ENCODE data around the gene ZNF57. TPM values are rescaled to one million over a fixed set of nuclear protein-coding genes. Genes with fewer than 3 reads are reported as not detected.

Gene ZNF57
- total and polyA plus RNA-seq, 9 of the 15 experiments (the other 6 are each of a cell fraction or from before 2014, with no cell fraction given) = 3.9 to 13.5 (median 7.8) TPM

DNA sequence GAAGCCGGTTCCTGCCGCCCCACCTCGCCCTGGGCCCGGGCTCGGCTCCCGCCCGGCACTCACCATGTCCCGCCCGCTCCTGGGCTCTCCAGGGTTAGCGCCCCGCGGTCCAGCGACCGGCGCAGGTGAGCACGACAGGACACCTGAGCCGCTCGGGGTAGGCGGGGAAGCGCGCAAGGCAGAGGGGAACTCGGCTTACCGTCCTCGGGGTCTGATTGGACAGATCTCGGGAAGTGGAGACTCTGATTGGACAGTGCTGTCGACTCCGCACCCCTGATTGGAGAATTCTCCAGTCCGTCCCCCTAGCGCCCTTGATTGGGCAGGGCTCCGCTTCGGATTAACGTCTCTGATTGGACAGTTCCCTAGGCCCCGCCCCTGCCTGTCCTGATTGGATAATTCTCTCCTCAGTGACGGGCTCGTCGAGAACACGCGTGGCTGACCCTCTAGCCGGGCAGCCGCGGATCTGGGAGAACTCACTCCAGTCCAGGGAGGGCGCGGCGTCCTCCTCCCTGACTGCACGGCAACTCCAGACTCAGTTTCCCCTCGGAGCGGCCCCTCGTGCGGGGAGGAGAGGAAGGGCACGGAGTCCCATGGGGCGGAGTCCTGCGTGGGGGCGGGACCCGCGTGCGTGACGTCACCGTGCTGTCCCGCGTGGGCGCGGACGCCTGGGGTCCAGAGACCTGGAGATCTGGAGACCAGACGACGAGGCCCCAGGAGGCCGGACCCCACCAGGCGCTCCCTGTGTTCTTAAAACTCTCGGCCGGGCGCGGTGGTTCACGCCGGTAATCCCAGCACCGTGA lies 44.2 kb downstream of the ZNF57 start, which contains the start of gene ZNF77 (continued):
- TF ChIP-seq, protein P1, sequence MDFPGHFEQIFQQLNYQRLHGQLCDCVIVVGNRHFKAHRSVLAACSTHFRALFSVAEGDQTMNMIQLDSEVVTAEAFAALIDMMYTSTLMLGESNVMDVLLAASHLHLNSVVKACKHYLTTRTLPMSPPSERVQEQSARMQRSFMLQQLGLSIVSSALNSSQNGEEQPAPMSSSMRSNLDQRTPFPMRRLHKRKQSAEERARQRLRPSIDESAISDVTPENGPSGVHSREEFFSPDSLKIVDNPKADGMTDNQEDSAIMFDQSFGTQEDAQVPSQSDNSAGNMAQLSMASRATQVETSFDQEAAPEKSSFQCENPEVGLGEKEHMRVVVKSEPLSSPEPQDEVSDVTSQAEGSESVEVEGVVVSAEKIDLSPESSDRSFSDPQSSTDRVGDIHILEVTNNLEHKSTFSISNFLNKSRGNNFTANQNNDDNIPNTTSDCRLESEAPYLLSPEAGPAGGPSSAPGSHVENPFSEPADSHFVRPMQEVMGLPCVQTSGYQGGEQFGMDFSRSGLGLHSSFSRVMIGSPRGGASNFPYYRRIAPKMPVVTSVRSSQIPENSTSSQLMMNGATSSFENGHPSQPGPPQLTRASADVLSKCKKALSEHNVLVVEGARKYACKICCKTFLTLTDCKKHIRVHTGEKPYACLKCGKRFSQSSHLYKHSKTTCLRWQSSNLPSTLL (IDR thresholded peaks at IDR 0.05) = peak; percentile 27; the same call in 1 of the 2 replicates
- TF ChIP-seq MECOM (CRISPR knock-in tag; IDR thresholded peaks at IDR 0.05) (no peak; the same call in 1 of the 2 replicates), CREM (IDR thresholded peaks at IDR 0.05; ENCODE audit: low read depth) (peak; percentile 94), HDAC6 (IDR thresholded peaks at IDR 0.05; ENCODE audit: low read depth, low read length) (no peak), CEBPG (CRISPR knock-in tag; IDR thresholded peaks at IDR 0.05) (peak; percentile 38; the same call in 1 of the 2 replicates), CEBPG (tag; conservative IDR thresholded peaks at IDR 0.05 in 1 of 2, IDR thresholded peaks at IDR 0.05 in 1 of 2) (no peak), U2AF1 (optimal IDR thresholded peaks at IDR 0.05; ENCODE audit: low read depth, low read length) (no peak), ZKSCAN3 (CRISPR knock-in tag; IDR thresholded peaks at IDR 0.05) (no peak), DNMT1 (IDR thresholded peaks at IDR 0.05) (no peak), NR1H2 (CRISPR knock-in tag; IDR thresholded peaks at IDR 0.05) (no peak), RB1 (IDR thresholded peaks at IDR 0.05; ENCODE audit: low read depth) (peak; percentile 83), U2AF2 (optimal IDR thresholded peaks at IDR 0.05; ENCODE audit: low read depth, low read length) (no peak), TFAM (CRISPR knock-in tag; conservative IDR thresholded peaks at IDR 0.05) (no peak), PRMT5 (CRISPR knock-in tag; IDR thresholded peaks at IDR 0.05) (peak; percentile 62; the same call in 1 of the 2 replicates), CTBP1 (IDR thresholded peaks at IDR 0.05; ENCODE audit: borderline replicate concordance) (peak; percentile 62; the same call in 1 of the 2 replicates), GABPB2 (CRISPR knock-in tag; conservative IDR thresholded peaks at IDR 0.05) (no peak), FOS (IDR thresholded peaks at IDR 0.05; ENCODE audit: extremely low read depth, insufficient read length) (peak; percentile 100), ZEB2 (IDR thresholded peaks at IDR 0.05) (peak; percentile 90), ZFP30 (CRISPR knock-in tag; IDR thresholded peaks at IDR 0.05; ENCODE audit: borderline replicate concordance) (no peak)
- TF ChIP-seq, protein P2, sequence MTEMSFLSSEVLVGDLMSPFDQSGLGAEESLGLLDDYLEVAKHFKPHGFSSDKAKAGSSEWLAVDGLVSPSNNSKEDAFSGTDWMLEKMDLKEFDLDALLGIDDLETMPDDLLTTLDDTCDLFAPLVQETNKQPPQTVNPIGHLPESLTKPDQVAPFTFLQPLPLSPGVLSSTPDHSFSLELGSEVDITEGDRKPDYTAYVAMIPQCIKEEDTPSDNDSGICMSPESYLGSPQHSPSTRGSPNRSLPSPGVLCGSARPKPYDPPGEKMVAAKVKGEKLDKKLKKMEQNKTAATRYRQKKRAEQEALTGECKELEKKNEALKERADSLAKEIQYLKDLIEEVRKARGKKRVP (CRISPR knock-in tag; IDR thresholded peaks at IDR 0.05) = no peak; the same call in 1 of the 2 replicates
- TF ChIP-seq, protein P3, sequence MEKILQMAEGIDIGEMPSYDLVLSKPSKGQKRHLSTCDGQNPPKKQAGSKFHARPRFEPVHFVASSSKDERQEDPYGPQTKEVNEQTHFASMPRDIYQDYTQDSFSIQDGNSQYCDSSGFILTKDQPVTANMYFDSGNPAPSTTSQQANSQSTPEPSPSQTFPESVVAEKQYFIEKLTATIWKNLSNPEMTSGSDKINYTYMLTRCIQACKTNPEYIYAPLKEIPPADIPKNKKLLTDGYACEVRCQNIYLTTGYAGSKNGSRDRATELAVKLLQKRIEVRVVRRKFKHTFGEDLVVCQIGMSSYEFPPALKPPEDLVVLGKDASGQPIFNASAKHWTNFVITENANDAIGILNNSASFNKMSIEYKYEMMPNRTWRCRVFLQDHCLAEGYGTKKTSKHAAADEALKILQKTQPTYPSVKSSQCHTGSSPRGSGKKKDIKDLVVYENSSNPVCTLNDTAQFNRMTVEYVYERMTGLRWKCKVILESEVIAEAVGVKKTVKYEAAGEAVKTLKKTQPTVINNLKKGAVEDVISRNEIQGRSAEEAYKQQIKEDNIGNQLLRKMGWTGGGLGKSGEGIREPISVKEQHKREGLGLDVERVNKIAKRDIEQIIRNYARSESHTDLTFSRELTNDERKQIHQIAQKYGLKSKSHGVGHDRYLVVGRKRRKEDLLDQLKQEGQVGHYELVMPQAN (IDR thresholded peaks at IDR 0.05; ENCODE audit: borderline replicate concordance) = peak; percentile 83; the same call in 1 of the 2 replicates
- TF ChIP-seq, protein P4, sequence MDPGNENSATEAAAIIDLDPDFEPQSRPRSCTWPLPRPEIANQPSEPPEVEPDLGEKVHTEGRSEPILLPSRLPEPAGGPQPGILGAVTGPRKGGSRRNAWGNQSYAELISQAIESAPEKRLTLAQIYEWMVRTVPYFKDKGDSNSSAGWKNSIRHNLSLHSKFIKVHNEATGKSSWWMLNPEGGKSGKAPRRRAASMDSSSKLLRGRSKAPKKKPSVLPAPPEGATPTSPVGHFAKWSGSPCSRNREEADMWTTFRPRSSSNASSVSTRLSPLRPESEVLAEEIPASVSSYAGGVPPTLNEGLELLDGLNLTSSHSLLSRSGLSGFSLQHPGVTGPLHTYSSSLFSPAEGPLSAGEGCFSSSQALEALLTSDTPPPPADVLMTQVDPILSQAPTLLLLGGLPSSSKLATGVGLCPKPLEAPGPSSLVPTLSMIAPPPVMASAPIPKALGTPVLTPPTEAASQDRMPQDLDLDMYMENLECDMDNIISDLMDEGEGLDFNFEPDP (CRISPR knock-in tag; IDR thresholded peaks at IDR 0.05) = no peak
- TF ChIP-seq, protein P5, sequence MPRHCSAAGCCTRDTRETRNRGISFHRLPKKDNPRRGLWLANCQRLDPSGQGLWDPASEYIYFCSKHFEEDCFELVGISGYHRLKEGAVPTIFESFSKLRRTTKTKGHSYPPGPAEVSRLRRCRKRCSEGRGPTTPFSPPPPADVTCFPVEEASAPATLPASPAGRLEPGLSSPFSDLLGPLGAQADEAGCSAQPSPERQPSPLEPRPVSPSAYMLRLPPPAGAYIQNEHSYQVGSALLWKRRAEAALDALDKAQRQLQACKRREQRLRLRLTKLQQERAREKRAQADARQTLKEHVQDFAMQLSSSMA (CRISPR knock-in tag; IDR thresholded peaks at IDR 0.05) = peak; percentile 83; the same call in 1 of the 2 replicates

Measured in K562 (cell line).